ENCODE measurements around the gene SPO11. TPM values are rescaled to one million over a fixed set of nuclear protein-coding genes. Genes with fewer than 3 reads are reported as not detected.

The SPO11 gene
- total RNA-seq, 3 donors from 2014 or later (not counting 1 experiment from before 2014, with no cell fraction given), result not detected

GRCh38 chr20:57391439-57392301 lies 62.1 kb downstream of the SPO11 start:
- H3K4me1 Mint-ChIP-seq, result peaks cover 32 to 50% of the 10 kb centered on the region in 2 donors
- peak overlapping the region; percentile 95 for H3K4me3 Mint-ChIP-seq
- under 1% methylated on average over 84 of the region's 98 CpGs for WGBS (ENCODE audit: insufficient coverage)
- no peaks in the 10 kb centered on the region for H3K9me3 Mint-ChIP-seq
- TF ChIP-seq CTCF (IDR thresholded peaks at IDR 0.05), result no peak
- no peaks in the 10 kb centered on the region for H3K27me3 Mint-ChIP-seq (ENCODE audit: low read depth in 2 of 2)
- H3K27ac Mint-ChIP-seq, result peak overlapping the region; percentile 92 to 95
- no peaks in the 10 kb centered on the region for H3K36me3 Mint-ChIP-seq
- peak overlapping the region; percentile 81 for H3K4me3 ChIP-seq (ENCODE audit: low read length)
- intact Hi-C loops (cut with micrococcal nuclease), result loop anchor here (2.0 to 10.0 kb wide), 4 partner anchors 15 to 915 kb away; partner anchors contain the start of gene PMEPA1
- peak in 1 of 2 donors; percentile 59 for DNase-seq
- H3K27me3 ChIP-seq (ENCODE audit: control insufficient read depth, insufficient read depth, low read length), result no peaks in the 10 kb centered on the region
- peak; percentile 4 to 7 (median 6) for ATAC-seq
- H3K4me1 ChIP-seq (ENCODE audit: control insufficient read depth, insufficient read depth, low read length), result peaks cover 70% of the 10 kb centered on the region
- H3K9me3 ChIP-seq (ENCODE audit: control insufficient read depth, insufficient read depth, low read length), result no peaks in the 10 kb centered on the region
- peak overlapping the region; percentile 97 for H3K27ac ChIP-seq (ENCODE audit: low read length)
- H3K36me3 ChIP-seq (ENCODE audit: control insufficient read depth, insufficient read depth, low read length), result peaks cover 37% of the 10 kb centered on the region

GRCh38 chr20:57392512-57393271 lies 63.1 kb downstream of the SPO11 start:
- Mint-ChIP-seq H3K4me3 (peak overlapping the region; percentile 95), H3K4me1 (peaks cover 42 to 60% of the 10 kb centered on the region in 2 donors), H3K9me3 (no peaks in the 10 kb centered on the region), H3K27me3 (ENCODE audit: low read depth in 2 of 2) (no peaks in the 10 kb centered on the region), H3K27ac (peak overlapping the region; percentile 92 to 95), H3K36me3 (no peaks in the 10 kb centered on the region)
- ATAC-seq (peak; percentile 44 to 73 (median 71)), DNase-seq (peak; percentile 85 to 95)
- intact Hi-C loops (cut with micrococcal nuclease), result loop anchor here (2.0 to 10.0 kb wide), 4 partner anchors 14 to 914 kb away; partner anchors contain the start of gene PMEPA1
- no peaks in the 10 kb centered on the region for H3K27me3 ChIP-seq (ENCODE audit: control insufficient read depth, insufficient read depth, low read length)
- peak overlapping the region; percentile 81 for H3K4me3 ChIP-seq (ENCODE audit: low read length)
- TF ChIP-seq CTCF (IDR thresholded peaks at IDR 0.05), result no peak
- no peaks in the 10 kb centered on the region for H3K9me3 ChIP-seq (ENCODE audit: control insufficient read depth, insufficient read depth, low read length)
- WGBS (ENCODE audit: insufficient coverage), result under 1% methylated on average over 33 of the region's 33 CpGs
- peak overlapping the region; percentile 97 for H3K27ac ChIP-seq (ENCODE audit: low read length)
- H3K36me3 ChIP-seq (ENCODE audit: control insufficient read depth, insufficient read depth, low read length), result peaks cover 46% of the 10 kb centered on the region
- peaks cover 80% of the 10 kb centered on the region for H3K4me1 ChIP-seq (ENCODE audit: control insufficient read depth, insufficient read depth, low read length)

Other genes starting within 250 kb of the SPO11 start
- not detected for gene BMP7, start 63.2 kb upstream of the SPO11 start, total RNA-seq
- gene RAE1, start 21.5 kb downstream of the SPO11 start, total RNA-seq, result 10 to 100 TPM; 50.3 to 66.8 (median 52.5) TPM
- gene RBM38, start 61.6 kb downstream of the SPO11 start, total RNA-seq, result 100 to 1,000 TPM; 217 to 392 (median 264) TPM
- gene CTCFL, start 195.3 kb downstream of the SPO11 start, total RNA-seq, result not detected
- gene PCK1, start 231.3 kb downstream of the SPO11 start, total RNA-seq, result not detected

Measured in natural killer cell (primary cell).